SW 1271 (cell line): ENCODE results near the gene LPO.
A peak's percentile ranks its signal among the peaks of the same experiment; 100 is the strongest.

Experiments used
- DNase-seq, 2 experiments: peaks; one replicate each; lab custom pipeline; 2025; lab: John Stamatoyannopoulos, UW

Gene LPO

DNA sequence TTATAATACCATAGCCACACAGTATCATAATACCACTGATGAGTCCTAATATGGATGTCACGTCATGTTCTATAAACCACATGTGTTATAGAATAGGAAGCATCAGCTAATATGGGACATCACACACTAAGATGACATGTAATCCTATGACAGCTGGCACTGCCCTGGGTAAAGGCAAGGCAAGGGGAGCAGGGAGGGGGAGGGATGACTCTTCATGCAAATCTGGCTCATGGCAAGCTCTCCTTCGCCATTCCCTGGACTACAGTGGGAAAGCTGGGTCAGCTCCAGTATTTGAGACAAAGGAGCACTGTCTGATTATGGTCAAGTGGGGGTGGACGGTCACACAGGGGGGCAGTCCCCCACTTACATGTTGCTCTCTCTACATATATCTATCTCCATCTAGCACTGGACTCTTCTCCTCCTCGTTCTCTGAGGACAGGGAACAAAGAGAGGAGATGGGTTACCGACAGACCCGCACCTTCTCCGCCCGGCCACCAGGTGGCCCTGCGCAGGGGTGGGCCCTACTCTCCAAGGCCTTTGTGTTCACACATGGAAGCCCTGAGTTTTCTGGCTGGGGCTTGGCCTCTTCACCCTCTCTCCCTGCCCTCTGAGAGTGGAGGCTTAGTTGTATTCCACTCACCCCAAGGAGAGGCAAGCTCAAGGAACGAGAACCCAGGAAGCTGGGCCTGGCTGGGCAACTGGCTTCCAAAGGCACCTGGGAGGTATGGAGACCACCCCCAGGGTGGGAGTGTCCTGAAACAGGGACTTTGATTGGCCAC, 65.8 kb downstream of the LPO start:
- DNase-seq, result peak in 1 of 2 experiments; percentile 35

DNA sequence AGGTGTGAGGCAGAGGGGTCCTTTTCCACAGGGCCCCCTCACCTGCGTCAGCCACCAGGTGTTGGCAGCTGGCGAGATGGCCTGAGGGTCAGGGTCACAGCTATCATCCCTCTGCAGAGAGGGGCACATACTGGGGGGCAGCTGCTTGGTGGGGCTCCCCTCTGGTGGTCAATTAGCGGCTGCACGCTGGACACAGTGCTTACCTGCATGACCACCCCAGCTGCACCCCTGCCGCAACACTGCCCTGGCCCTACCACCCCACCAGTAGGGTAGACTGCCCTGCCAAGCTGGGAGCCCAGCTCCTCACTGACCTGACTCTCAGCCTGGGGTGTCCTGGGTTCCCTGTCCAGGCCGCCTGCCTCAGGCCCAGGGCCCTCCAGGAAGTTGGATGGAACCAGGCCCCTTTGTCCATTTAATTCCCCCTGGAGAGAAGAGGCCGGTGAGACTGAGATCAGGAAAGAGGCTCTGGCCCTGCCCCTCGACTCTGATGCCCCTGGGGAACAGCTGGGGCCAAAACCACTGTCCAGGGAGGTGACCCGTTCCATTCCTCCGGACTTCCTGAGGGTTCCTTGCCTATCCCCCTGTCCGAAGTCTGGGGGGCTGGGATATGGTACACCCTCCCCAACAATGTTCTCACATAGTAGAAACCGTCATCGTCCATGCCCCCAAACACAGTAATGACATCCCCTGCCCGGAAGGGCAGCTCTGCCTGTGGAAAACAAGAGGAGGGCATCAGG, 66.5 kb downstream of the LPO start:
- no peak for DNase-seq

DNA sequence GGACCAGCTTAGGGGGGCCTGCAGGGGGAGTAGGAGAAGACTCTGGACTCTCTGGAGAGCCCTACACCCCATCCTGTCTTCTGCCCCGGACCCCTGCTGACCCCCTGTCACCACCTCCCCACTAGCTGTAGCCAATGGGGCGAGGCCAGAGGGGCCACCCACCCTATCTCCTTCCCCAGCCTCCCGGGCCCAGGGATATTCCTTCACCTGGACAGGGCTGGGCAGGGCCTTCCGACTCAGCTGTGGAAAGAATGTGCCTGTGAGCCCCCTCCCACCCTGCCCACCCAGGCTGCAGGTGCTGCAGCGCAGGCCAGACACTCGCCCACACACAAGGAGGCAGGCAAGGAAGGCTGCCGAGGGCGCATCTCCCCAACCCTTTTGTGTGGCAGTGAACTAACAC, 67.2 kb downstream of the LPO start:
- no peak for DNase-seq

DNA sequence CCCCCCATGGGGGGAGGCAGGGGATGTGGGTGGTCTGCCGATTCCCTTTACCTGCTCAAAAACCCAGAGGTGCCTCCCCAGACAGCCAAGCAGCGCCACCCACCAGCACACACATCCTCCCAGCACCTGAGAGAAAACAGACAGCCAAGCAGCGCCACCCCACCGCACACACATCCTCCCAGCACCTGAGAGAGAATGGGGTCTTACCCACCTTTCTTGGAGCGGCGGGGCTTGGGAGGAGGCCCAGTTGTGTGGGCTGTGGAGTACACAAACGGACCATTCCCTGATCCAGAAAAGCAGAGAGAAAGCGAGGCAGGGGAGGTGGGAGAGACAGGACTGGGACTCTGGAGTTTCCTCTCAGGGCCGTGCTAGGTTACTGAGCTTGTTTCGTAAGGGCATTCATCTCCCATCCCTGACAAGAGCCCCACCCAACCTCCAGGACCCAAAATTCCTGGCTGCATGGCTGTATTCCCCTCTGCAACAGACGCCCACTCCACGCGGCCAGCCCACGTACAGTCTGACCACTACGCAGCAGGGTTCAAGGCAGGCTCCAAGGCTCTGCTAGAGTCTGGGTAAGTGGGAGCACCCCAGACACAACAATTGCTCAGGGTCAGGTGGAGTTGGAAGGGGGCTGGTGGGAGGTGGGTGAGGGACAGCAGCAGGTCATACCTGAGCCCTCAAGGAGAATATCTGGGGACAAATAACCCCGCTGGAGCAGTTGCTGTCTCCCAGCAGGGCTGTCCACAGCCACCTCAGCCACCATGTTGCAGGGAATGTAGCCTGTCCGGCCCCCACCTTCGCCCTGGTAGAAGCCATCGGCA, 68.0 kb downstream of the LPO start:
- DNase-seq, result no peak

DNA sequence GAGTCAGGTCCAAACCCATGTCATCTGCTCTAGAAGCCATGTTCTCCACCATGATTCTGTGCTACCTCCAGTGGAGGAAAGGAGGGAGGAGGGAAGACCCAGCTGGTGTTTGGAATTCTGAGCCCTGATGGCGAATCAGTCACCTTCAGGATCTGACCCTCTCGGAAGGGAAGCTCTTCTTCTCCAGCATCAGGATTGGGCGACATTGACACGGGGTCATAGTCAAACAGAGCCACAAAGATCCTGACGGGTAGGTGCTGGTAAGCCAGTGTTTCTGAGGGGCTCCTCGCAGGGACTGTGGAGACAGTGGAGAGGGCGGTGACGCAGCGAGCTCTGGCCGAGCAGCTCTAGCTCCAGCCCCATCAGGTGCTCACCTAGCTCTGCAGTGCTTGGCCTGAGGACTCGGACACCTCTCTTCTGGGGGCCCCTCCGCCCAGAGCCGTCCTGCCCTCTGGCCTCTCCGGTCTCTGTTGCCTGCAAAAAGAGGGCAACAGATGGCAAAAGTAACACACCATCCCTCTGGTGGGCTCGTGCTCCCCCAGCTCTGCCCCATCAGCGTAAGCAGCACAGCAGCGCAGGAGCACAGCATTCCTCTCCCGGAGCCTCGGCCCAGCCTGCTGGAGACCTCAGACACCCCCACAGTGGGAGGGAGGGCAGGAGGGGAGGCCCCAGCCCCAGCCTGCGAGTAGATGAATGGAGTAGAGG, 69.2 kb downstream of the LPO start:
- DNase-seq, result no peak

DNA sequence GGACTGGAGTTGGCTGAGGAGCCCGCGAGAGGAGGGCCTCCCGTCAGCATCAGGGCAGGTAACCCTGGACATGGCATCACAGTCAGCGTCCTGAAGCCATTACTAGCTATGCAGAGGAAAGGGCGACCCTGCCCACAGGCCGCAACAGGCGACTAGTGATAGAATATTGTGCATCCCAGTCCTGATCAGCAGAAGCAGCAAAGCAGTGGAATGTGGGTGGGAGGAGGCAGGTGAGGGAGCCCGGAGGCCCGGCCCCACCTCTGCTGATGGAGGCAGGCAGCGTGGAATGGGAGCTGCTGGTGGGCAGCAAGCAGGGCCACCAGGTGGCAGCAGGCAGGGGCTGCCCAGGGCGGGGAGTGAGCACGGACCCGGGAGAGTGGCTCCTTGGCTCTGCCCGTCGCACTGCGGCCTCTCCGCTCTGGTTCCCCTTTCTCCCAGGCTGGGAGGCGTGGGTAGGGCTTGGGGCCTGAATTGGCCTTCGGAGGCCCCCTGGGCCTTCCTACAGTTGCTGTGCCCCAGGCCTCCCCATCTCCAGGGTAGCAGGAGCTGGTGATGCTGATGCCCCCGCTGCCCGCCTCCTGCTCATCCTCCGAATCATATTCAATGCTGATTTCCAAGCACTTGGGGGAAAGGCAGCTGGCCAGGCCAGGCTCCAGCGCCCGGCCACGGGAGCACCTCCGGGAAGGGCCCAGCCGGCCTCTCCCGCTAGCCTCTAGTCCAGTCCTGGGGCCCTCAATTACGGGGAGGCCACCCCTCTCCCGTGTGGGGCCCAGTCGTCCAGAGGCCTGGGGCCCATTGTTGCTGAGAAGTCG, 70.0 kb downstream of the LPO start:
- DNase-seq, result no peak

DNA sequence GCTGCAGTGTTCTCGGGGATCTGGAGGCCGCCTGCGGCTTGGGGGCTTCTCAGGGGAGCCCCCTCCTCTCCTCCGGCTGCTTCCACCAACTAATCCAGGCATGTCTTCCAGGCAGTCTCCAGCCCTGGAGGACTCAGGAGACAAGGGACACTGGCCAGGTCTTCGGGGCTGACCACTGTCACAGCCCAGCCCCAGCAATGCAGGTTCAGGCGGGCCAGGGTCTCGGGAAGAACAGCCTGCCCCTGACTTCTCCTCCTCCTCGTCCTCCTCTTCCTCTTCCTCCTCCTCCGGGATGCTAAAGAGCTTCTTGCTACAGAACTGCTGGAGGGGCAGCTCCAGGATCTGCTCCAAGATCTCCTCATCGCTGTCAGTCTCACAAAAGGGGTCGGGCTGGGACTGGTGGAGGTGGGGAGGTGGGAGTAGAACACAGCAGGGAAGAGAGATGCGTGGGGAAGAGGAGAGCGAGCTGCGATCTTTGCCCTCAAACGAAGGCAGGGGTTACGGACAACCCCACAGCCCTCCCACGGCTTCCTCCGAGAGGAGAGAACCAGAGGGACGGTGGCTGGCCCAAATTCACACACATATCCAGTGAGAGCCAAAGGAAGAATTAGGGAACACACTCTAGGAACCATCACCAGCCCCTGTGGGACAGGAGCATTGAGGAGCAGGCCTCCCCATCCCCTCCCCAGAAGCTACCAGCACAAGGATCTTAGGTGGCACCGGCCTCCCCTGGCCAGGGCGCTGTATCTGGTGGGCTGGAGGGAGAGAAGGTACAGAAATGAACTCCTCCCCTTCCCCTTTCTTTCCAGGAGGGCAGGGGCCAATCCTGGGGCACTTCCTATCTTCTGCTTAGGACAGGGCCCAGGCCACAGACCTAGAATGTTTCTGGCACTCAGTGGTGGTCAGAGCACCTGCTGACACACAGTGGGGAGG, 70.9 kb downstream of the LPO start:
- no peak for DNase-seq

DNA sequence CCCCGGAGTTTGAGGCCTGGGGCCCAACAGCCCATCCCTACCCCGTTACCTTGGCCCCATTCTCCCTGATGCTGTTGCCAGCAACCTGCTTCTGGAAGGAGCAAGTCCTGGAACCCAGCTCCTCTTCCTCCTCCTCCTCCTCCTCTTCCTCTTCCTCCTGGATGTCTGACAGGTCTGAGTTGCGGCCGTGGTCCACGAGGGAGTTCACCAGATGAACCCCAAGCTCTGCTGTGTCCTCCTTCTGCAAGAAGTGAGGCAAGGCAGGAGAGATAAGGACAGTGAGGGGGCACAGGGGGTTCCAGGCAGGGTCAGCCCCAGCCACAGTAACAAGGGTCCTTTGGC, 71.5 kb downstream of the LPO start:
- no peak for DNase-seq

DNA sequence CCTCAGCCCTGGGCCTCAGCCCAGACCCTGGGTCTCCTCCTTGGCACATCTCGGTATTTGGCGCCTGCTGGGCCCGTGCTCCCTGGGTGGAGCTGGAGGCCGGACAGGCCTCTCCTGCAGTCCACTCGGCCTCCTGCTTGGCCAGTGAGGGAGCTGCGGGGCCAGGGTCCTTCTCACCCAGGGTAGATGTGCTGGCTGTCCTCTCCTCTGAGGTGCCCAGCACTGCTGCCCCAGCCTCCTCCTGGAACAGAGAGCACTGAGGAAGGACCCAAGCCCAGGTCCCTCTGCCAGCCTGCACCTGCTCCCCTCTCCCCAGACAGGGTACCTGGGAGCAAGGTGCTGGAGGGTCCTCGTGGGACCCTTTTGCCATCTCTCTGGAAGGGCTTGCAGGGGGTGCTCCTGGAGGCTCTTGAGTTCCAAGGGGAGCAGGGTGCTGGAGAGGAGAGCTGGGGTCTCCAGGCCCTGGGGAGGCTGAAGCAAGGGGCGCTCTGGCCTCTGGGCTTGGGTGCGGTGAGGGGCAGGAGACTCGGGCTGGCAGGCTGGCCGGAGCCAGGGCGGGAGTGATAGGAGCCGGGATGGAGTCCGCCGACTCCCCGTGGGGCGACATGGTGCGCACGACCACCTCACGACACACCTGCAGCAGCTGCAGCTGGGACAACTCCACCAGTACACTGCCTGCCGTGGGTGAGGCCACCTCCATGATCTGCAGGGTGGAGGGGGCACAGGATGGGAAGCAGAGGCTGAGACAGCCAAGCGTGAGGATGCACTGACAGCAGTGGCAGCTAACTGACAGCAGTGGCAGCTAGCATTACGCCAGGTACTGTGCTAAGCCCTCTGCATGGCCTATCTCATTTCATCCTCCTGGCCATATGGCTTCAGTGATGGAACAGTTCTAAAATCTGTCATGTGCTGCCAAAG, 72.4 kb downstream of the LPO start:
- DNase-seq, result no peak

DNA sequence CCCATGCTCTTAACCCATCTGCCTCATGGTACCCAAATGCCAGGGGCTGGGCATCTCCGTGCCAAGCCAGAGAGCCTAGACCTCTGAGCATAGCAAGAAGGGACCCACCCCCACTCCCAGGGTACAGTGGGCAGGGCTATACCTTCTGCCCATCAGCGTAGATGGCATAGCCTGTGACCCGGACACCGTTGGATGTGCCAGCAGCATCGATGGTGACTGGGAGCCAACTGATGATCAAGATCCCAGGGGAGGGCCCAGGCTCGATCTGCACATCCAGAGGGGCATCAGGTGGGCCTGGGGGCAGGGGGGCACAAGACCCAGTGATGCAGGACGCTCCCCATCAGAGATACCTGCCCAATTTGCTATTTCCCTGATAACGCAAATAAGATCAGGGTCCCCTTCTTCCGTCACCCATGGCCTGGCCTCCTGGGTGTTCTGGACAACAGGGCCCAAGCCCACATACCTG, 73.1 kb downstream of the LPO start:
- no peak for DNase-seq

DNA sequence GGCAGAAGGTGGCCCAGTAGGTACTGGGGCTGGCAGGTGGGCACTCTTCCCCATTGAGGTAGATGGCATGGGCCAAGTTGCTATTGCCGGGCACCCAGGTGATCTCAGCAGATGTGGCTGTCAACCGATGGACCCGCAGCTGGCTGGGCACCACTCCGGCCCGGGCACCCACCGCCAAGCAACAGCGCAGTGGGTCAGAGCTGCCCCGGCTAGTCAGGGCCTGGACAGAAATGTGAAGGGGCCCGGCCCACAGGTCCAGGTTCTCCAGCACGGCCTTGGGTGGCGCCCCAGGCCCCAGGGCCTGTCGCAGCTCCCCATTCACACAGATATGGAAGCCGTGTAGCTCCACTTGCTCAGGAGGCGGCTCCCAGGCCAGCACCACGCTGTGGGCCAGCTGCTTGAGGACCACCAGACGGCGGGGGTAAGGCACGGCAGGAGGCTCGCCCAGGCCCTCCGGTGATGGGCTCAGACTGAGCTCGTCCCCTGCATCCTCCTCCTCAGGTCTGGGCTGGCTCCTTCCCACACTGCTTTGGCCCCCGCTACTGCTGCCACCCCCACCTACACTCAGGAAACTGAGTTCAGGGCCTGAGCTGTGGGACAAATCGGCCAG, 73.7 kb downstream of the LPO start:
- DNase-seq, result no peak

DNA sequence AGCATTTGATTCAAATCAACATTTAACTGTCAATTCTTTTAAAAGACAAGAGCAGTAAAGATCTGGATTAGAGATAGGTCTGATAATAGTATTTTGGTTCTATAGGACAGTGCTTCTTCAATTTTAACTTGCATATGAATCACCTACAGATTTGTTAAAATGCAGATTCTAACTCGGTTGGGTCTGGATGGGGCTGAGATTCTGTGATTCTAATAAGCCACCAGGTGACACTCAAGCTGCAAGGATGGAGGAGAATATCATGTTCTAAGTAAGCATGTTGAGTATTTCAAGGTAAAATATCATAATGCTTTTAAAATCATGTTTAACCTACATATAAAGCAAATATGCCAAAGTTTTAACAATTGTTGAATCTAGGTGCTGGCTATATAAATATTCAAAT, 74.4 kb downstream of the LPO start:
- no peak for DNase-seq

DNA sequence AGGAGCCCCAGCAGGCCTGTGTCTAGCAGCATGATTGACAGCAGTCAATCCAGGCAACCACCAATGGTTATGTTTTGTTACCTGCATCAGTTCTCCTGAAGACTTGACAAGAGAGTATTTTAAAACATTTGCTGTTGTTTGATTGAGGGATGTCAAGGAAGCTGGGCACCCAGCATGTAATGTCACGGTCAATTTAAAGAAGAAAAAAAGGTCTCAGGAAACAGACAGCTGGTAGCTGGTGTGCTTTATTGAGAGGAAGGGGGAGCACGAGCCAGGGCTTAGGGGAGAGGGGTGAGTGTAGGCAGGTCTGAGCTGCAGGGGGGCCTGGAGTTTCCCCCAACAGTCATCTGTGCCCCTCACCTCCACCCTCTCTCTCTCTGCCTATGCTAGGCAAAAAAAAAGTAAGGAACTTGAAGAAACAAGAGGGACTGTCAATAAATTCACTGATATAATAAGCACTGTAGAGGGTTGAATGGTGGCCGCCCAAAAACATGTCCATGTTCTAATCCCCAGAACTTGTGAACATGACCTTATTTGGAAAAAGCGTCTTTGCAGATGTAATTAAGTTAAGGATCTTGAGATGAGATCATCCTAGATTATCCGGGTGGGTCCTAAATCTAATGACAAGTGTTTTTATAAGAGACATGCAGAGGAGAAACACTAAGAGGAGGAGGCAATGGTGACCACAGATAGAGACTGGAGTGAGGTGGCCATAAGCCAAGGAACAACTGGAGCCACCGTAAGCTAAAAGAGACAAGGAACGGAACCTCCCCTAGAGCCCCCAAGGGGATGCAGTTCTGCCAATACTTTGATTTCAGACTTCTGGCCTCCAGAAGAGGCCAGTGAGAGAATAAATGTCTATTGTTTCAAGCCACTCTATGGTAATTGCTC, 75.7 kb downstream of the LPO start:
- no peak for DNase-seq

DNA sequence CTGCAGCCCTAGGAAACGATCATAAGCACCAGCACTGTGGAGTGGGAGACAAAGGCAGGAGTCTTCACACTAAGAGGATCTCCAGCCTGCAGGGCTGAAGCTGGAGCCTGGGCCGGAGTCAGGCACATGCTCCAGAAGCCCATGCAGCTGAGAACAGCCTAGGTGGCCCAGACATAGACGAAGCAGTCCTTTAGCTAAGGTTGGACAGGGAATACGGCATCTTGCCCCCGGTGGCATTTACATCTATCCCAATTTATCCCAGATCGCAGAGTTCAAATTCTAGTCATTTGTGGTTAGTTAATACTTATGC, 76.3 kb downstream of the LPO start:
- DNase-seq, result no peak

DNA sequence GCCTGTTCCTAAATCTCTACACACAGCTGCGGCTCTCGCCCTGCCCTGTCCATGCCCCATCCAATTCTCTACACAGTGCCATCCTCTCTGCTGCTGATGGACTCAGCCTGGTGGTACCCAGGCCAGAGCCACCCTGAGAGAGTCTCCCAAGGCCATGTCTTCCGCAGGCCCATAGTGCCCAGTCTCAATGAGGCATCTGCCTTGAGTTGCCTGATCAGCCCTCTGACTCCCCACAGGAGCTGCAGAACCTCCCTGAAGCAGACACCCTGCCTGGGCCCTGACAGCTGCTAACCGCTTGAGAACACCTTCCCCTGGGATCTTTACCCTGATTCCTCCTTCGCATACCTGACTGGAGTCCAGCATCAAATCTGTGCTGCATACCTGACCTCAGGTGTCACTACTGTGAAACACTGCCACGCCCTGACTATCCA, 76.9 kb downstream of the LPO start:
- no peak for DNase-seq

DNA sequence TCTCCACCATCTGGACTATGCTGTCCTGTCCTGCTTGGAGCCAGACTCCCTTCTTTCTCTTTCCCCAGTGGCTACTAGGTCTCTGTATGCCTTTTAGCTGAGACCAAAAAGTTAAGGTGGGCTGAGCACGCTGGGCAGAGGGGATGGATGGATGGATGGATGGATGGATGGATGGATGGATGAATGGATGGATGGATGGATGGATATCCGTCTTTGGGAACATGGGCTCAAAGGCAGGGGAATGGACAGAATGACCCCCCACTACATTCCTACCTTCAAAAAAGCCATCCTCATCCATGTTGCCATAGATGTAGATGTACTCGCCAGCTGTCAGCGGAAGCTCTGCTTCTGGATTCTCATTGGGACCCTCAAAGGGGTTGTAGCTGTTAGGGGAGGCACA, 77.4 kb downstream of the LPO start:
- no peak for DNase-seq

DNA sequence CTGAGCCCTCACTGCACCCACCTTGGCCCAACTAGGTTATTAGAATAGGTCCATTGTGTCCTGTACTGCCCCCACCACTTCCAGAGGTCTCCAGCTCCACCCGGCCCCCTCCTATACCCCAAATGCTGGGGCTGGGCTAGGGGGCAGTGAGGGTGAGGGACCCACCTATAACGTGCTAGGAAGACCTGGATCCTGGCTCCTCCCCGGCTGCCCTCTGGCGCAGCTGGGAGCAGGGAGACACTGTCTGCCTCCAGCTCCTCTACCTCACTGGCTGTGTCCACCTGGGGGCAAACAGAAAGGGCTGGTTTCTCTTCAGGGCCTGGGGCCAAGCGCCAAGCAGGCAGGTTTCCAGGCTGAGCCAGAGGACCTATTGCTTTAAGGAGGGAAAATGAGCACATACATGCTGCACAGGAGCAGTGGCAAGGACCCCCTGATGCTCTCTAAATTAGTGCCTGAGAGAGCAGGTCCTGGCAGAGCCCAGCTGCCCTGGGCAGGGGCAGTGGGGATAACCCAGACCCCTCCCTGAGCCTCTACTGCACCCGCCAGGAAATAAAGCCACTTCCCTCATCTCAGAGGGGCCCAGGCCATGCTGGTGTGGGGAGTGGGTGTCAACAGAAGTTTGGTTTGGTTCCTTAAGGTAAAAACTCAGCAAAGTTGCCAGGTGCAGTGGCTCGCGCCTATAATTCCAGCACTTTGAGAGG, 78.0 kb downstream of the LPO start:
- no peak for DNase-seq
